GM21423 (cell line): Measurements from ENCODE around the gene DYNLT2.

Experiments
- ATAC-seq: cut with Tn5 transposase; IDR thresholded peaks from one replicate; pipeline ENCODE4 v1.9.1; 2021; ENCODE audit warnings: mild to moderate bottlenecking, moderate library complexity; ENCODE audit not compliant: unreplicated experiment

DYNLT2 gene

GRCh38 chr6:169738976-169739529 lies 12.3 kb downstream of the DYNLT2 start:
- no peak for ATAC-seq

- ATAC-seq, result no peak
Measured at GRCh38 chr6:169738204-169738975, 13.0 kb downstream of the DYNLT2 start.

DNA sequence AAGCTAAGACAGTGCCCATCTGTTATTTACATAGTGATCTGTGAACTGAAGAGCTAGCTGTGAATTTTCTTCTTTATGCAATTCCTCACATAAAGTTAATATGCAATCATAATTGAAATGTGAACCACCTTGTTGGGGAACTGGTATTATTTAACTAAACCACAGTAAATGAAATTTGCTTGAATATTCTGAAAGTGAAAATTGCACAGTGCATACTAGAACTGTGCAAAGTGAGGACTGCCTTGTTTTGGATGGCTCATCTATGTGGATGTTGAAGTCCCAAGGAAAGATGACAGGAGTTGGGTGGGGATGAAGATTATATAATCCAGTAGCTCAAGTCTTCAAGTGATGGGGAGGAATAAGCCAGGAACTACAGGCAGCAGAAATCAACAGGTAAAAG lies 21.4 kb downstream of the DYNLT2 start:
- ATAC-seq, result no peak

DNA sequence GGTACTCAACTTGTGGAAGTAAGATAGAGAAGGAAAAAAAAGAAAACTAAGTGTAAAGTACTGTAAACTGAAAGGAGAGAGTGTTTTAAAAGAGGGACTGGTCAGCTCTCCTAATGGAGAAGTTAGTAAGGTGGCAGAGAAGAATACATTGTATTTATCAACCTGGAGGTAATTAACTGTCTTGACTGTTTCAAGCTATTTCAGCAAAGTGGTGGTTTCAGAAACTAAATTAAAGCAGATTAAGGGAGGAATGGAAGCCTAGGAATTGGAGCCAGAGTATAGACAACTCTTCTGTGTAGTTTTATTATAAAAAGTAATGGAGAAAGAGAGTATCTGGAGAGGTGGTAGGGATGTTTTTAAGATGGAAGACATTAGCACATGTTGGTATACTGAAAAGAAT lies 24.4 kb downstream of the DYNLT2 start:
- ATAC-seq, result no peak

- ATAC-seq, result no peak
Measured at GRCh38 chr6:169726049-169726400, 25.3 kb downstream of the DYNLT2 start.

DNA sequence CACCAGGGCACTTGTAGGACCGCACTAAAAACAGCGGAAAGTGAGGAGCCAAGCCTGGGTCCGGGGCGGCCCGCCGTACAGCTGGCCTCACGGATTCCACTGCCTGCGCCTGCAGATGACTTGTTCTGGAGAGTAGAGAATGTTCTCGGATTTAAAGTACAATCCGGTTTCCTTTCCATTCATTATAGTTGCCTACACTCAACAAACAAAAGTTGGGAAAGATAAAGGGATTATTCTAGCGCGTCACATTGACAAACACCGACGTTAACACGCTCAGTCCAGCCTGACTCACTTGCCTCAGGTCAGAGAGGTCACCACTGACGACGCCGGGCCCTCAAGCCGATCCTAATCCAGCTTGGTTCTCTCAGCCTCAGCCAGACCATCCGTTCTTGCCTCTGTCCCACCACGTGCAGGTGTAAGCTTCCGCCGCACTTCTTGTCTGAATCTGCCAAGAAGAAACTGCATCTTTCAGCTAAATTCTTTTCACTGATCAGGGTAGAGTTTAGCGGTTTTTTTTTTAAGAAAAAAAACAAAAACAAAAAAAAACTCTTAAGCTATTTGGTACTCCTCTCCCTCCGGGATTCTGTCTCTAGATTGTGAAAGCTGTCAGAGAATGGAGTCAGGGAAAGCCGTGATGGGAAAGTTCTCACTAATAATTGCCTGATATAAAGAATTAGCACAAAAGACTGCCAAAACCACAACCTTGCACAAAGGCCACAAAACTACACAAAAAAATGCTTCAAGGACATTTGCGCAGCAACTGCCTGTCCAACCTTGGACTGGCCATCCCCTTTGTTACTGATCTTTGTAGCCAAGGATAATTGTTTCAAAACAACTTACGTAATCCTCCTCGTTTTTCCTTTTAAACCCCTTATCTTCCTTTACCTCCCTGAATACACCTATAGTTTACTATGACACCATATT lies 26.0 kb downstream of the DYNLT2 start:
- peak; percentile 16 for ATAC-seq

- peak; percentile 44 for ATAC-seq
Measured at GRCh38 chr6:169724494-169725124, 26.8 kb downstream of the DYNLT2 start, which contains the start of gene PHF10. Gene PHF10, minus strand, starts transcription at chr6:169724500. Its CDS starts 569 bp downstream, at chr6:169723931.

- ATAC-seq, result peak; percentile 32
Measured at GRCh38 chr6:169723991-169724493, 27.3 kb downstream of the DYNLT2 start.

- ATAC-seq, result peak; percentile 34
Measured at GRCh38 chr6:169723200-169723909, 28.0 kb downstream of the DYNLT2 start.

DNA sequence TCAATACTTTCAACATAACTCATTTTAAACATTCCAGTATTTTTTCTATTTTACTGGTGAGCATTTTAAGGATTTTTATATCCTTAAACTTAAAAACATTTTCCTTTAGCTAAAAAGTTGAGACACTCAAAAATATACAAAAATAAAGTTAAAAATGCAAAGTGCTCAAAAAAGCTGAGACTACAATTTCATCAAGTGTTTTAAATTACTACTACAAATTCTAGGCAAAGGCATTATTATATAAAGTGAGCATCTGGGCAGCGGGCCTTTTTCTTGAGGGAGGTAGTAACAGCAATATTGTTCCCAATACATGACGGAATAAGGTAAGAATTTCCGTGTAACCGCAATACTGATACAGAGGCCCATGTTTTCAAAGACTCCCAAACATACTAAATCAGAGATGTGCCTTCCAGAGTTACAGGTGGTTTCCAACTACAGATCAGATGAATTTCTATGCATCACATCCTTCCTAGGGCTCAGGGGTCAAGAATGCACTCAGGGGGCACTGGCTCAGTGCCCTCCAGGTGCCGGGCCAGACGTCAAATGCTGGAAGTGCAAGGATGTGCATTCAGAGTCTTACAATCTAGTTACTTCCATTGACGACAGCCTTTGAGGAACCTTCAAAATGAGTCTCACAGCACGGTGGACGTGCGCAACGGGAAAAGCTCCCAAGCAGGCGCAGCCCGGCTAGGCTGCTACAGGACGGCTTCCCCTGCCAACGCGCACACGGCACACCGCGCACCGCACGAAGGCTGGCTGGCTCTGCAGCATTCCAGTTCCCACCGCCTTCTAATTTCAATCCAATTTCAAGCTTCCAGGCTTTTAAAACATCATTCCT lies 28.8 kb downstream of the DYNLT2 start:
- ATAC-seq, result peak; percentile 19

DNA sequence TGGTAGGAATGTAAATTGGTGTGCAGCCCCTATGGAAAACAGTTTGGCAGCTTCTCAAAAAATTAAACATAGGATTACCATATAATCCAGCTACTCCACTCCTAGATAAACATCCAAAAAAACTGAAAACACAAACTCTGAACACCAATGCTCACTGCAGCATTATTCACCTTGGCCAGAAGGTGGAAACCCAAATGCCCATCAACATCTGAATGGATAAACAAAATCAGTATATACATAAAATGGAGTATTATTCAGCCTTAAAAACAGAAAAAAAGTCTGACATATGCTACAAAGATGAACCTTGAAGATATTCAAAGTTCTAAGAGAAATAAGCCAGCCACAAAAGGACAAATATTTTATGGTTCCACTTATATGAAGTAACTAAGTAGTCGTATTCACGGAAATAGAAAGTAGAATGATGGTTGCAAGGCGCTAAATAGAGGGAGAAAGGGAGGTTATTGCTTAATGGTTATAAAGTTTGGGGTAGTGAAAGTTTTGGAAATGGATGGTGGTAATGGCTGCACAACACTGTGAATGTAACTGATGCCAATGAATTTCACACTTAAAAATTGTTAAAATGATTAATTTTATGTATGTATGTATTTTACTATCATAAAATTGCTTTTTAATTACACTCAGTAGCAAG lies 31.0 kb downstream of the DYNLT2 start:
- ATAC-seq, result no peak

GRCh38 chr6:169719117-169719516 lies 32.3 kb downstream of the DYNLT2 start:
- ATAC-seq, result no peak

DNA sequence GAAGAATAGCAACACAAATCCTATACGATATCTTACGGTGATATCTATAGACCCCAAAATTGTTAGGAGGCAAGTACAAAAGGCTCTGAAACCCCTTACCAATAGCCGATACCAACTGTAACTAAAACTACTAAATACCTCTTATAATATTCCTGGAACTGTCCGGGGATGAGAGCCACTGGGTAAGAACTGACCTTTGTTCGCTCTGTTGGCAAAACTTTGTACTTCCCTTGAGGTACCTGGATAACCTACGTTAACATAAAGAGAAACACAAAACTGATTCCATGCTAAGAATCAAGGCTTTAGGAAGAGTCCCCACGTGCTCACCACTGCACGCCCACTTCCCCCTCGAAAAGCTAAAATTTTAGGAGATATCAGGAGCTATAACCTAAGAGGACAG lies 36.8 kb downstream of the DYNLT2 start:
- no peak for ATAC-seq

DNA sequence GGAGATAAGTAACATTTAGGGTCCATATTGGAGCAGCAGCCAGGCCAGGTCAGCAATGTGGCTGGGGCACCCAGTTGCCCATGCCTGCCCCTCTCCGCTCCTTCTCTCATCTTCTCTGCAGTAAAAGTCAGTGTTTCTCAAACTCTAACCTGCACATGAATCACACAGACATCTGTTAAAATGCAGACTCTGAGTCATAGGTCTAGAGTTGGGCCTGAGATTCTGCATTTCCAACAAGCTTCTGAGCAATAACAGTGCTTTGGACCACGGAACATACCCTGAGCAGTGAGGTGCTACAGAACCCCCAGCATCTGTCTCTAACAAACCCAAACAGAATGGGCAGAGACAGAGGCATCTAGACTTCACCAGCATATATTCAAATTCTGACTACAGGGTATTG lies 37.2 kb downstream of the DYNLT2 start:
- ATAC-seq, result no peak

- no peak for ATAC-seq
Measured at GRCh38 chr6:169710009-169710408, 41.4 kb downstream of the DYNLT2 start.

GRCh38 chr6:169709293-169709692 lies 42.1 kb downstream of the DYNLT2 start:
- ATAC-seq, result no peak

- no peak for ATAC-seq
Measured at GRCh38 chr6:169707772-169708171, 43.6 kb downstream of the DYNLT2 start.

DNA sequence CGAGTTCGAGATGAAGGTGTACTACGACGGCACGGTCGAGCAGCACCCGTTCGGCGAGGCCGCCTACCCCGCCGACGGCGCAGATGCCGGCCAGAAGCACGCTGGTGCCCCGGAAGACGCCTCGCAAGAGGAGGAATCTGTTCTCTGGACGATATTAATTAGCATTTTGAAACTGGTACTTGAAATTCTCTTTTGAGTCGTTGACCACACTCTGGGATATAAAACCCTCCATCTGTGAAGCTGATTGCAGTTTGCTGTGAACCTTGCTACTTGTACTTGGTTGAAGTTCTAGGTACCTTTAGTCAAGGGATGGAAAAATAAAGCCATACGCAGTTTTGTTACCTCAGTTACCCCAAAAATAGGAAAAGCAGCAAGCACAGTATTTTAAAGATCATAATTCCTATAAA lies 48.5 kb downstream of the DYNLT2 start:
- ATAC-seq, result peak; percentile 16
